Stimulated activated CD8-positive, alpha-beta memory T cell treated with anti-CD3 and anti-CD28 coated beads, Interleukin-4, amount 100 ng/mL, for 24 hours (primary cell): Measurements from ENCODE around the gene ZNF362.
"Not testable (repeated sequence)": the region's sequence is repeated elsewhere in the genome, so short reads cannot be mapped to it uniquely, and the experiment has no call there.

ENCODE experiments used
- DNase-seq: peaks from one replicate; pipeline ENCODE4 v3.0.0-alpha.2; 2020; ENCODE audit warnings: low read depth

The ZNF362 gene, protein sequence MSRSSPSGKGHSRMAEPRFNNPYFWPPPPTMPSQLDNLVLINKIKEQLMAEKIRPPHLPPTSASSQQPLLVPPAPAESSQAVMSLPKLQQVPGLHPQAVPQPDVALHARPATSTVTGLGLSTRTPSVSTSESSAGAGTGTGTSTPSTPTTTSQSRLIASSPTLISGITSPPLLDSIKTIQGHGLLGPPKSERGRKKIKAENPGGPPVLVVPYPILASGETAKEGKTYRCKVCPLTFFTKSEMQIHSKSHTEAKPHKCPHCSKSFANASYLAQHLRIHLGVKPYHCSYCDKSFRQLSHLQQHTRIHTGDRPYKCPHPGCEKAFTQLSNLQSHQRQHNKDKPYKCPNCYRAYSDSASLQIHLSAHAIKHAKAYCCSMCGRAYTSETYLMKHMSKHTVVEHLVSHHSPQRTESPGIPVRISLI

DNA sequence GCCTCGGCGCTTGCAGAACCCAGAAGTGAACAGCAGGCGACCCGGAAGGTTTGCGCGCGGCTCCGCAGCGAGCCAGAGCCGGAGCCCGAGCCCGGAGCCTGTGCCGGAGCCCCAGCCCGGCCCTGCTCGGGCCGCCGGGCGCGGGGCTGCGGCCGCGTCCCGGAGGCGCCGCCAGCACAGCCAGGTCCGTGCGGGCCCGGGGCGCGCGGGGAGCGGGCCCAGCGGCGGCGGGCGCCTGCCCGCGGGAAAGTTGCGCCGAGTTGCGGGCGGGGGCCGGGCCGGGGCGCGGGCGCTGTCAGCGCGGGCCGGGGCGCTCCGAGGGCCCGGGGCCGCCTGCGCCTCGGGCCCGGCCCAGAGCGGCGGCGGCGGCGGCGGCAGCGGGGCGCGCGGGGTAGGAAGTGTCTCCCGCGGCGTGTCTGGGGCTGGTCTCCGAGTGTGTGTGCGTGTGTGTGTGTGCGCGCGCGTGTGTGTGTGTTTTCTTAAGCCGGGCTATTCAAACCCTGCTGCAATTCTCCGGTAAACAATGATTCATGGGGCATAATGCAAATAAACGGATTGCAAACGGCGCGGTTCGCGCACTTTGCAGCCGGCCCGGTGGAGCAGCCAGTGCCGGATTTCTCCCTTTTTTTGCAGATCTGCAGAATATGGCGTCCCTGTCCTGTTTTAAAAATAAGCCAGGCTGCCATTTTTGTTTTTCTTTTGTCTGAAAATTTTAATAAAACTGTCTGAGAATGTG is at the start of gene ZNF362:
ZNF362 (plus strand) TSS at position 22 of the 736 bp plus-strand sequence. CDS start 14,083 bp downstream, outside the sequence.
- DNase-seq: peak; percentile 55

DNA sequence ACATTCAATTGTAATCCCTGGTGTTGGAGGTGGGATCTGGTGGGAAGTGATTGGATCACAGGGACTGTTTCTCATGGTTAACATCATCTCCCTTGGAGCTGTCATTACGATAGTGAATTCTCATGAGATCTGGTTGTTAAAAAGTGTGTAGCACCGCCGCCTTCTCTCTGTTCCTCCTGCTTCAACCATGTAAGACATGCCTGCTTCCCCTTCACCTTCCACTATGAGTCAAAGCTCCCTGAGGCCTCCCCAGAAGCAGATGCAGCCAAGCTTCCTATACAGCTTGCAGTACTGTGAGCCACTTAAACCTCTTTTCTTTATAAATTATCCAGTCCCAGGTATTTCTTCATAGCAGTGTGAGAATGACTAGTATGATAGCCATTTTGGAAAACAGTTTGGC is 44.3 kb upstream of the ZNF362 start:
- DNase-seq: no peak

DNA sequence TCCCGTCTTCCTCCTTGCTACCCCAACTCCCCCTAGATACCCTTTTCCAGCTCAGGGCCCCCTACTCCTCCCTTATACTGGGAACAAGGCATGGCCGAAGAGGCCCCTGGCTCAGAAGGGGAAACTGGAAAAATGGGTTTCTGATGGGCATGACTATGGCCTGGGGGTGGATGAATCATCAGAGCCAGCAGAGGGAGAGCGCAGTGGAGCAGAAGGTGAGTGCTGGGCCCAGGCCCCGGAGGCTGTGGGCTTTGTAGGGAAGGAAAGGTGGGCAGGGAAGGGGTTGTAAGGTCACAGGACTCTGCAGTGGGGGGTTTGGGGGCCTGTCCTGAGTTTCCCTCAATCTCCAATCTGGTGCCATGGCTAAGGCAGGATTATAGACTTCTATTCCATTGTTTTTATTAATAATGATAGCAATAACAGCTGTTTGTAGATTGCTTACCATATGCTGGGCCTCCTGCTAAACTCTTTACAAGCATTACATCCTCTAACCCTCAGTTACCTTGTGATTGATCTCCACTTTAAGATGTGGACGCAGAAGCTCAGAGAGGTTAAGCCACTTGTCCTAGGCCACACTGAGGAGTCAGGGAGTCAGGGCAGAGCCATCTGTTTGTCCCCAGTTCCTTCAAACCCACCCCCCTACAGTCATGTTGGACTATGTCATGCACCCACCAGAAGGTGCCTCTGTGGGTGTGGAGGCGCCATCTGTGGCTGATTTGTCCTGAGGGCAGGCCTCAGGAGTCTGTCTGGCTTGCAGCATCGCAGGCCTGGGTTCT is 36.2 kb upstream of the ZNF362 start:
- no peak for DNase-seq

DNA sequence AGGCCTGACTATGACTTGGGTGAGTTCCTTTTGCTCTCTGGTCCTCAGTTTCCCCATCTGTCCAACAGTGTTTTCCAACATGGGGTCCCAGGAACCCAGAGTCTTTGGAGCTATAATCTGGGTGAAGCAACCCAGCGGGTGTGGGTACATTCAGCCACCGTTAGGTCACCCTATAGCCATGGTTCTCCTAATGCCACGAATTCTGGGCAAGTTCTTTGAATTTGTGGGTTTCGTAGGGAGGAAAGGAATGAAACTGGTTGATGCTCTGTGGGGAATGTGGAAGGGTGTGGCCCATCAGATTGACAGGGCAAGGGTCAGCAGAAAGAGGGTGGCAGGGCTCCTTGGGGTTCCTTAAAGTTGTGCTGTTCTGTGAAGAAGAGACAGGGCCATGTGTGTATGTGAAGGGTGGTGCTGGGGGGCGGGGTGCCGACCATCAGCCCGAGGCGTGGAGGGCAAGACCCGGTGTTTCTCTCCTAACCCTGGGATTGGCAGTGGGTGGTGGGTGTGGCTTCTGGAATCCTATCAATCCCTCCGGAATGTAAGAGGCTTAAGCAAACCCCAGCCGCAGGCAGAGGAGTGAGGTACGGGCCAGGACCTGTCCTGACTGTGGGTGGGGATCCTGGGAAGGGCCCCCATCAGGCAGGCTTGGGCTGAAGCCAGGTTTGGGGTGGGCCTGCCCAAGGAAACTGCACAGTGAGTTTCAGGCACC is 35.5 kb upstream of the ZNF362 start:
- DNase-seq: no peak

DNA sequence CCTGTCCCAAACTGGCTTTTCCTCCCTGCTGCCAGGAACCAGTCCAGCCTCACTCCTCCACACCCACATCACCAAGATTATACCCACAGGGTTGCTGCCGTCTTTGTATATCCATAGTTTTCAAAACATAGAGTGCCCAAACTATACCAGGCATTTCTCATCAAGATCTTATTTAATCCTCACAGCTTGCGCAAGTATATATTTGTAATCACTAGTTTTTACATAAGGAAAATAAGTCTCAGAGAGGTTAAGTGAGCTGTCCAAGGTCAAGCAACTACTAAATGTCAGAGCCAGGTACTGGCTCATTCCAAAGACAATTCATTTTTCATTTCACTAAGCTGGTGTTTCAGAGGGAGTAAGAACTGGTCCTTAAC is 34.9 kb upstream of the ZNF362 start:
- no peak for DNase-seq

DNA sequence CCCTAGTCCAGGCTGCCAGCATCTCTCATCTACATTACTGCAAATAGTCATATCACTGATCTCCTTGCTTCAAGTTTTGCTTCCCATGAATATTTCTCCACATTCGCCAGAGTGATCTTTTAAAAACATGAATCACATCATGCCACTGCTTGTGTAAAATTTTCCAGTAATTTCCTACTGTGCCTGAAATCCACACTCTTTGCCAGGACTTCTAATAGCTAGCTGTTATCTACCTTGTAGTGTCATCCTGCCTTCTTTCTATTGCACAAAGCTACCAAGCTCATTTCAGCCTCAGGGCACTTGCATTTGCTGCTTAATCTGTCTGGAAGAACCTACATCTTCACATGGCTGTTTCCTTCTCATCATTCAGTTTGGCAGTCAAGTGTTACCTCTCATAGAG is 33.9 kb upstream of the ZNF362 start:
- no peak for DNase-seq

DNA sequence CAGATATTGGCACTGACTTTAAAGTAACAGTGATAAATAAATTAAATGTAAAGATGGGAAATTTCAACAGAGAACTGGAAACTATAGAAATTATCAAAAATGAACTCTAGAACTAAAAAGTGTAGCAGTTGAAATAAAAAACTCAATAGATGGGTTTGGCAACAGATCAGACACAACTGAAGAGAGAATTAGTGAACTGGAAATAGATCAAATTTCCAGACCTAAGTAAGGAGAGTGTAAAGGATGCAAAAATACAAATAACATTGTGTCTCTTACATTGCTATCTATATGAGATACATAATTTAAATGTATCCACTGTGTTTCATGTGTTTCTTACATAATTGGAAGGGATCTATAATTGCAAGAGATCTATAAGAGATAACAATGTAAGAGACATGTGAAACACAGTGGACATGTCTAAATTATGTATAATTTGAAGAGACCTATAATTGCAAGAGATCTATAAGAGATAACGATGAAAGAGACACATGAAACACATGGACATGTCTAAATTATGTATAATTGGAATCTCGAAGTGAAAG is 32.1 kb upstream of the ZNF362 start:
- DNase-seq: no peak

DNA sequence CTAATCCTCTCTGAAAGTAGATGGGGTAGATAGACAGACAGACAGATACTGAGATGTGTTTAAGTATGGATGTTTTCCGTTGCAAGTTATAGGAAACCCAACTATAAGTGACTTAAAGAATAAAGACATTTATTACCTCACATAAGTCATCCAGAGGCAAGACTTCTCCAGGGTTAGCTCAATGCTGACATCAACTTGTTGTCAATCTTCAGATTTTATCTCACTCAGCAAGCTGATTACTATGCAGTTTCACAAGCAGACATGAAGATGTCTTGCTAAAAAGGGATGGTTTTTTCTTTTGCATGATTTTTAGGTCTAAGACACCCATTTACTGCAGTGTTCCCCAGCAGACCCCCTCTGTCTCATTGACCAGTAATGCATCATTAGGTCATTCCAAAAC is 30.7 kb upstream of the ZNF362 start:
- no peak for DNase-seq

DNA sequence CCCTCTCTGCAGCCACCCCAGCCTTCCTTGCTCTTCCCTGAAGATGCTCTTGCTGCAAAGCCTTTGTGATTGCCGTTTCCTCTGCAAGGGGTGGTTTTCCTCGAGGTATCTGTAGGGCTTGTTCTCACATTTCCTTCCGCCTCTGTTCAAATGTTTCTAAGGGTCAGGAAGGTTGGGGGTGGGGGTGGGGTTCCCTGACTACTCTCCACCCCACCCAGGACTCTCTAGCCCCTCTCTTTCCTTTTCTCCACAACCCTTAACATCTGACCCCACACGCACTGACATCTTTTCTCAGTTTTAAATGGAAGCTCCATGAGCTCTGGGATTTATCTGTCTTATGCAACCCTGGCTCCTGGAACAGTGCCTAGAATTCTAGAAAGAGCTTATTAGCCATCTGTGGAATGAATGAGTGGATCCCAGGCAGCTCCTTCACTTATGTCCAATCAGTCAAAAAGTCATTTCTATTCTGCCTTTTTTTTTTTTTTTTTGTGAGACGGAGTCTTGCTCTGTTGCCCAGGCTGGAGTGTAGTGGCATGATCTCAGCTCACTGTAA is 27.3 kb upstream of the ZNF362 start:
- no peak for DNase-seq

DNA sequence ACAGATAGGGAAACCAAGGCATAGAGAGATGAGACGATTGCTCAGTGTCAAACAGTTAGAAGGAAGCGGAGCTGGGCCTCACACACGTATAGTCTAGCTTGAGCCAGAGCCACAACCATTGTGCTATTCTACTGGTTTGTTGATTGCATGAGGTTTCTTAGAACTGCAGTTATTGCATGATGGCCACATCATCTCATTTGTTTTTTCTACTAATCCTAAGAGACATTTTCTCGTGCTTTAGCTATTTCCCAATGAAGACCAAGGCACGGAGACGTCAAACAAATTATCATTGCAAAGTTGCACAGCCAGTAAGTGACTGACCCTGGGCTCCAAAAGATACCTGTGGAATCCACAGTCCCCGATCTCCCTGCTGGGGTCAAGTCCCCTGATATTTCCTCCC is 25.1 kb upstream of the ZNF362 start:
- DNase-seq: no peak

DNA sequence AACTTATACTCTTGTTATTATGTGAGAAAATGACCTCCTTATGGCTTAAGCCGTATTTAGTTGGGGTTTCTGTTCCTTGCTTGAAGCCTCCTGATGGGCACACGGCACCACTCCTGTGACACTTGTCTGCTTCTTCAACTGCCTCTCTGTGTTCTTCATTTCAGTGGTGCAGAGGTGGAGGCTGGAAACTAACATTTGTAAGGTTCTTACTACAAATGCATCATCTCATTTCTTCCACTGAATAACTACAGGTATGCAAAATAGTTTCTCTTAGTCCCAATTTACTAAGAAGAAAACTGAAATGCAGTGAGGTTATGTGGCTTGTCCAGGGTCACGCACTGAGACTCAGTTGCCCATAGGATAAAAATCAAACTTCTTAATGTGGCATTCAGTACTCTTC is 23.6 kb upstream of the ZNF362 start:
- DNase-seq: no peak

DNA sequence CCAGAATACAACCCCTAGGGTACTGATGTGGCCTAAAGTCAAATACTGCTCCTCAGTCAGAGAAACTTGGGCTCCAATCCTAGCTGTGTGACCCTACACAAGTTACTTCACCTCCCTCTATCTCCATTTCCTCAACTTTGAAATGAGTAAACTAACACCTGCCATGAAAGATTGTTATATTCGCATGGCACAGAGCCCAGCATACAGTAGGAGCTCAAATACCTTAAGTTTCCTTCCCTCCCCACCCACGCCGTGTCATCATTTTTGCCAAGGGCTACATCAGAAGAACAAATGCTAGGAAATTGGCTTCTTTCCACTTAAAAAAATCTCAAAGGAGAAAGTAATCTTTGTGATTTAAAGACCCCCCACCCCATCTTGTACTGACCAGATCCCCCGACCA is 22.2 kb upstream of the ZNF362 start:
- no peak for DNase-seq

DNA sequence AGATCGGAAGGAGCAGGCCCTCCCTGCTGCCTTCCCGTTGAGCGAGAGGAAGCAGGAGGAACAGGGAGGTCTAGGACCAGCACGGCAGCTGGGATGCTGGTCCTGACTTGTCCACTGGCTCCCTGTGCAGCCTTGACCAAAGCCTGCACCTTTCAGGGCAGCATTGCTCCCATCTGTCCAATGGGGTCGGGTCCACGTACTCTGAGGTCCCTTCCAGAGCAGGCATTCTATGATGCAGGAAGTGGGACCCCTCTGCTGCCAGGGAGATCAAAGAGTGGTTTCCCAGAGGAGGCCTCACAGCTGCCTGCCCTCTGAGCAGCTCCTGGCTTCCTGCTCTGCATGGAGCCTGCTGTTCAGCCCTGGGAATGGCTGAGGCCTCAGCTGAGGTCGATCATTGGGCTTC is 21.7 kb upstream of the ZNF362 start:
- DNase-seq: no peak

DNA sequence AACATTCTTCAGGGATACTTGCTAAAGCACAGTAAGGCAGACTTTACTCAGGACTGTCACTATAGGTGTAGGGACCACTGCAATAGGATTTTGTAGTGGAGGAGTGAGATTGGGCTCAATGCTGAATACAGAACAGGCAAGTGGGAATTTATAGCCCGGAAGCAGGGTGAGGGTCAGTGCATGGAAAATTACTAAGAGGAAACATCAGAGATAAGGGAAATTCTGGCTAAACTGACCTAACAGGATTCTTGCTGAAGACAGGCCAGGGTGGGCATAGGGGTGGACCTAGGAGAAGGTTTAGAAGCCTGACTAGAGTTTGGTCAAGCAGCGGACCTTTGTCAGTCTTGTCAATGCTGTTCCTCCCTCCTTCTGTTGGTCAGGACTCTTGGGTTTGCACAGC is 20.8 kb upstream of the ZNF362 start:
- no peak for DNase-seq

DNA sequence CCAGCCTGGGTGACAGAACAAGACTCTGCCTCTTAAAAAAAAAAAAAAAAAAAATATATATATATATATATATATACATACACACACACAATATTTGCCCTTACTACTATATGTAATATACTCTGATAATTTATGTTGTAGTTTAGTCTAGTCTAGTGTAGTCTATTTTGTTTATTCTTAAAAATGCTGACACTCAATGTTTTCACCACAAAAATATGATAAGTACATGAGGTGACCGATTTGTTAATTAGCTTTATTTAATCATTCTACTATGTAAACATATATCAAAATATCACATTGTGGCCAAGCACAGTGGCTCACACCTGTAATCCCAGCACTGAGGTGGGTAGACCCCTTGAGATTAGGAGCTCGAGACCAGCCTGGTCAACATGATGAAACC is 19.8 kb upstream of the ZNF362 start:
- no peak for DNase-seq

DNA sequence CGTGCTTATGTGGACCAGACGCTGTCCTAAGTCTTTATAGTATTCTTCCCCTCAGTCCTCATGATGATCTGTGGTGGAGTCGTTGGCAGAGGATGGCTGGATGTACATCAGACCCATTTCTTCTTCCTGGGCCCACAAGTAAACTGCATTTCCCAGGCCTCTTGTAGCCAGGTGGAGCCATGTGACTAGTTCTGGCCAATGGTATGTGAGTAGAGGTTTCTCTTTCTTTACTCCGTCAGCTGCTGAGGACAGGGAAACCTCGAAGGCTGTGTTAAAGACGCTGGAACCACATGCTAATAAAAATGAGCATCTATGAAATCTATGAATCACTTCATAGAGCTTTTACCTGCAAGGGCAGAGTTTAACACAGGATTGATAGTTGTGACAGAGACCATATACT is 18.7 kb upstream of the ZNF362 start:
- no peak for DNase-seq

DNA sequence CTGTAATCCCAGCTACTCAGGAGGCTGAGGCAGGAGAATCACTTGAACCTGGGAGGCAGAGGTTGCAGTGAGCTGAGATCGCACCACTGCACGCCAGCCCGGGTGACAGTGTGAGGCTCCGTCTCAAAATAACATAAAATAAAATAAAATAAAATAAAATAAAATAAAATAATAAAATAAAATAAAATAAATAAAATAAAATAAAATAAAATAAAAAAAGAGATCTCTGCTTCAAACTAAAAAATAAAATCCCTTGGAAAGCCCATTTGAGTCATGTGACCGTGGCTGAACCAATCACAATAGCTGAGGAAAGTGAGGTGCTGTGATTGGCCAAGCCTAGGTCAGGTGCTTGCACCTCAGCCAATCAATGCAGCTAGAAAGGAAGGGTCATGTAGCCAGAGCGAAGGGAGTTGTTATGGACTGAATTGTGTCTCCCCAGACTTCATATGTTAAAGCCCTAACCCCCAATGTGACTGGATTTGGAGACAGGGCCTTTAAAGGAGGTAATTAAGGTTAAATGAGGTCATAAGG is 18.0 kb upstream of the ZNF362 start:
- not testable (repeated sequence) for DNase-seq

DNA sequence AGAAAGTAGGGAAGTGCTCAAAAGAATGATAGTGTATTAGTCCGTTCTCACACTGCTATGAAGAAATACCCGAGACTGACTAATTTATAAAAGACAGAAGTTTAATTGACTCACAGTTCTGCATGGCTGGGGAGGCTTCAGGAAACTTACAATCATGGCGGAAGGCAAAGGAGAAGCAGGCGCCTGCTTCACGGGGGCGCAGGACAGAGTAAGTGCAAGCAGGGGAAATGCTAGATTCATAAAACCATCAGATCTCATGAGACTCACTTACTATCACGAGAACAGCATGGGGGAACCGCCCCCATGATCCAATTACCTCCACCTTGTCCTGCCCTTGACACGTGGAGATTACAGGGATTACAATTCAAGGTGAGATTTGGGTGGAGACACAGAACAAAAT is 16.9 kb upstream of the ZNF362 start:
- DNase-seq: not testable (repeated sequence)

DNA sequence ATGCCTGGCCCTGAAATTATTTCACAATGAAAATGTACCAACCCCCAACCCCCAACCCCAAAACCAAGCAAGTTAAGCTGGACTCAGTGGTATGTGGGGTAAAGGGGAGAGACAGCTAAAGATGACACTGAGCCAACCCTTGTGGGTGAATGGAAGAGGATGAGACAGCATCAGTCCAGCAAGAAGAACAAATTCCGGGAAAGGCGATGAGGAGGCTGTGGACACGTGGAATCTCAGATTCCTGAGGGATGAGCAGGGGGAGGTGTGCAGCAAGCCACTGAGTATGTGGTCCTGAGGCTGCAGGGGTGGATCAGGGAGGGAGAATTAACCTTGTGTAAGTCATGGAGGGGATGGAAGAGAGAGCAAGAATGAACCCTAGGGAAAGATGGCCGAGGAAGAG is 14.4 kb upstream of the ZNF362 start:
- no peak for DNase-seq

DNA sequence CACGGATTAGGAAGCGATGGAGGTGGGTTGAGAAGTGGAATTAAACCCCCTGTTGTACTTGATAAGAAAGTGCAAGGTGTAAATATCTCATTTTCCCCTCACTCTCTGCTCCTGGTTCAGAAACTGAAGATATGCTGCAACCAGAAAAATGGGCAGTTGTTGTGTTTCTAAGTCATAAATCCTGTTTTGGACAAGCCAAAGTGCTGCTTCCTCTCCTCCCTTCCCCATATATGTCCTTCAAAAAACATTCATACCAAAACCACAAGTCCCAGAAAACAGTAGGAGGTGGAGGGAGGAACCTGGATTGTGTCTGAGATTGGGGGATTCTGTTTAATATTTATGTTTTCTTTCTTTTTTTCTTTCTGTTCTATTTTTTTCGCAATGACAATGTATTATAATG is 13.6 kb upstream of the ZNF362 start:
- DNase-seq: no peak

DNA sequence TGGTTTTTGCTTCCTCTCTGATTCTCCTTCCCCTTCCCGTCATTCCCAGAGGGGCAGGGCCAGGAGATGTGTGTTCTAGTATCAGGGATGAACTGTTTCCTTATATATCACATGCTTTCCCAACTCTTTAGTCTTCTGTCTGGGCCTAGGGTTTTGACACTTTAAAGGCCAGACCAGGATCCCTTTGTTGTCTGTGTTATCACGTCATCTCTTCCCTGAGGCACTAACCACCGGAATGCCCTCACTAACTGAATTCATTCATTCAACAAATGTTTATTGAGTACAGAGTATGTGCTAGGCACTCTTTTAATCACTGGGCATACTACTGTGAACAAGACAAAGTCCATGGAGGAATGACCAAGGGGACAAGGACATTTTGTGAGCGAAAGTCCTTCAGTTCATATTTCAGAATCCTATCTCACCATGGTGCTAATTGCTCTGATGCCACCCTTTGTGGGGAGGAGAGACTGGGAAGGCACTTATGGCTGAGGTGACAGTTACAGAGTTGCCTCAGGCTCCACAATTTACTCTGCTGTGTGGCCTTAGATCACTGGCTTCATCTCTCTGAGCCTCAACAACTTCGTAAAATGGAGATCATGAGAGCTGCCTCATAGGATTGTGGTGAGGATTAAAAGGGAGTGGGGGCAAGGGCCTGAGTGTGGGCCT is 12.0 kb upstream of the ZNF362 start:
- DNase-seq: no peak
